ENCODE measurements around the gene JHY. TPM values are rescaled to one million over a fixed set of nuclear protein-coding genes. Genes with fewer than 3 reads are reported as not detected.

The JHY gene
- total and polyA plus RNA-seq, 2 of the 4 experiments (the other 2 are of a cell fraction): 0.51 to 0.54 TPM

DNA sequence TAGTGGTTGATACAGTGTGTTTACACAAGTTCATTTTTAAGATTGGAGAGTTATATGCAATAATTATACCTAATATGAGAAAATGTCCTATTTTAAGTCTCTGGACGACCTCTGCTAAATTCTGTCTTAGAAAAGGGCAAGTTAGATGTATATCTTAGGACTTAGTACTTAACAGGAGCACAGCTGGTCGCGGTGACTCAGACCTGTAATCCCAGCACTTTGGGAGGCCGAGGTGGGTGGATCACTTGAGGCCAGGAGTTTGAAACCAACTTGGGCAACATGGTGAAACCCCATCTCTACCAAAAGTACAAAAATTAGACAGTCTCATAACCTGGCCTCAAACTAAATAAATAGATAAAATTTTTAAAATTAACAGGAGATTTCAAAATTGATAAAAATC lies 71.9 kb downstream of the JHY start:
- in situ Hi-C loops (cut with MboI; ENCODE audit: low sequenced_read_pairs): no loop called here
- no peaks in the 10 kb centered on the region for H3K36me3 ChIP-seq (ENCODE audit: control insufficient read depth, insufficient read depth, low read length)
- H2BK5ac ChIP-seq (ENCODE audit: low read depth, low read length, poor library complexity, severe bottlenecking): no peak overlapping the region
- no peak for TF ChIP-seq MAZ (IDR thresholded peaks at IDR 0.05; ENCODE audit: borderline replicate concordance, low read depth, low read length)
- no peaks in the 10 kb centered on the region for H3K4me1 ChIP-seq (ENCODE audit: control insufficient read depth, insufficient read depth, low read length)
- DNase-seq (no peak), ATAC-seq (ENCODE audit: low read depth) (no peak)
- H2BK15ac ChIP-seq (ENCODE audit: low read depth, low read length): no peak overlapping the region
- H2AFZ ChIP-seq (replicated peaks; ENCODE audit: low read length, poor library complexity): no peak overlapping the region
- H4K91ac ChIP-seq (ENCODE audit: insufficient read depth, low read depth, low read length): no peak overlapping the region
- WGBS, 2 experiments (ENCODE audit: extremely low coverage in 2 of 2, insufficient read length in 1 of 2): no CpG with 5 or more reads among the region's 4 CpGs
- no peak overlapping the region for H2AK9ac ChIP-seq (replicated peaks; ENCODE audit: low read depth, low read length, poor library complexity)
- H4K5ac ChIP-seq (ENCODE audit: low read depth, low read length): no peak overlapping the region
- H2BK20ac ChIP-seq (ENCODE audit: low read depth, low read length): no peak overlapping the region
- H3K9ac ChIP-seq (ENCODE audit: low read depth, low read length): no peak overlapping the region
- H3K14ac ChIP-seq (replicated peaks; ENCODE audit: low read depth, low read length): no peak overlapping the region
- H2BK120ac ChIP-seq (ENCODE audit: low read depth, low read length): no peak overlapping the region
- no TSS peak for BruUV-seq (replicated peaks)
- no peak overlapping the region for H3K18ac ChIP-seq (ENCODE audit: low read depth, low read length)
- no peaks in the 10 kb centered on the region for H3K9me1 ChIP-seq (ENCODE audit: insufficient read depth, low read length)
- H4K8ac ChIP-seq (ENCODE audit: low read depth in 2 of 2, low read length in 2 of 2): no peak overlapping the region
- H3K27ac ChIP-seq (ENCODE audit: insufficient read depth, low read length): no peak overlapping the region
- dilution Hi-C loops (cut with HindIII; ENCODE audit: low sequenced_read_pairs, unreplicated experiment): no loop called here
- H3K27me3 ChIP-seq (ENCODE audit: control insufficient read depth, insufficient read depth, low read length): peaks cover 30% of the 10 kb centered on the region
- no peak overlapping the region for H3K23ac ChIP-seq (ENCODE audit: low read depth, low read length)
- H3K9me3 ChIP-seq (ENCODE audit: control insufficient read depth, insufficient read depth, low read length): no peaks in the 10 kb centered on the region
- POLR2A ChIA-PET (ENCODE audit: unreplicated experiment): no interaction called here
- H3K4me3 ChIP-seq (ENCODE audit: insufficient read depth, low read depth, low read length): no peak overlapping the region
- no peak overlapping the region for H2AK5ac ChIP-seq (ENCODE audit: low read depth, low read length)
- intact Hi-C loops (cut with micrococcal nuclease): no loop called here
- H3K56ac ChIP-seq (ENCODE audit: extremely low read depth, insufficient read depth, low read length): no peak overlapping the region
- no peaks in the 10 kb centered on the region for H3K79me1 ChIP-seq (ENCODE audit: low read depth in 1 of 2, low read length in 2 of 2)
- H3K4me2 ChIP-seq (ENCODE audit: low read depth, low read length): no peak overlapping the region
- H3K4ac ChIP-seq (ENCODE audit: low read depth, low read length): no peak overlapping the region
- CTCF ChIA-PET: no interaction called here
- H4K20me1 ChIP-seq (ENCODE audit: insufficient read depth, low read length): no peaks in the 10 kb centered on the region
